Uterus (tissue), 4 donors: ENCODE results near the gene IL1R1. TPM values are rescaled to one million over a fixed set of nuclear protein-coding genes. Genes with fewer than 3 reads are reported as not detected.
A peak's percentile ranks its signal among the peaks of the same experiment; 100 is the strongest.

ENCODE experiments used
- DNase-seq, 2 donors: peaks; one replicate each; pipeline ENCODE4 v3.0.0-alpha.2; 2019 to 2020
- H3K27ac ChIP-seq, 2 donors: fragments of 200-600 bp; sonication (generic); 1 replicate in 1 of 2; 2 replicates in 1 of 2; pipeline ENCODE4 v1.5.1; 2016 to 2018
- H3K27me3 ChIP-seq, 2 donors: fragments of 200-600 bp; sonication (generic); one replicate each; pipeline ENCODE4 v1.5.1; 2018 to 2019; ENCODE audit warnings: control low read depth in 1 of 2
- H3K36me3 ChIP-seq, 2 donors: fragments of 200-600 bp; sonication (generic); one replicate each; pipeline ENCODE4 v1.5.1; 2019; ENCODE audit warnings: control low read depth in 1 of 2
- H3K4me1 ChIP-seq, 2 donors: fragments of 200-600 bp; sonication (generic); one replicate each; pipeline ENCODE4 v1.5.1; 2018 to 2019; ENCODE audit warnings: control low read depth in 1 of 2
- H3K4me3 ChIP-seq, 2 donors: fragments of 200-600 bp; sonication (generic); 1 replicate in 1 of 2; 2 replicates in 1 of 2; pipeline ENCODE4 v1.5.1; 2018 to 2019; ENCODE audit warnings: mild to moderate bottlenecking in 1 of 2
- H3K9me3 ChIP-seq, 2 donors: fragments of 200-600 bp; sonication (generic); one replicate each; pipeline ENCODE4 v1.5.1; 2019; ENCODE audit warnings: control low read depth in 1 of 2
- POLR2A ChIP-seq, 2 donors: fragments of 450-650 bp; IDR thresholded peaks; one replicate each; pipeline ENCODE4 v1.6.1; 2016; ENCODE audit warnings: antibody characterized with exemption in 2 of 2, mild to moderate bottlenecking in 1 of 2, moderate library complexity in 1 of 2
- intact Hi-C: fragments of 100-400 bp; cut with DNase I; formaldehyde crosslinking; loops from one replicate; pipeline ENCODE4 v1.15.1; 2023; ENCODE audit warnings: low total_unique reads
- total RNA-seq, 4 donors: library from RNA; depleted of rRNA in 3 of 4; stranded (reverse); fragments of >200 nt in 3 of 4; gene quantifications; one replicate each; pipeline versions ENCODE4 v1.1.0 to v1.2.4, GENCODE V29; 2014 to 2023
- TF ChIP-seq, protein P1 (sequence below), 4 experiments: fragments of 200-600 bp in 2 of 4; fragments of 450-650 bp in 2 of 4; sonication (generic) in 2 of 4; IDR thresholded peaks; one replicate each; pipeline ENCODE4 v1.5.1; 2016 to 2019; ENCODE audit warnings: antibody characterized with exemption in 4 of 4, mild to moderate bottlenecking in 2 of 4, moderate library complexity in 1 of 4
- donor health status: DM: yes; HTN: yes; CAD: no.

IL1R1 gene
- total RNA-seq, 4 donors from 2014 or later, result 43.8 to 94.9 (median 70.1) TPM

GRCh38 chr2:102159295-102159694 lies 16.7 kb downstream of the IL1R1 start:
- no peak for DNase-seq
- H3K9me3 ChIP-seq, result no peaks in the 10 kb centered on the region
- H3K27me3 ChIP-seq, result no peaks in the 10 kb centered on the region
- no peak for TF ChIP-seq POLR2A (IDR thresholded peaks at IDR 0.05)
- TF ChIP-seq, protein P1, sequence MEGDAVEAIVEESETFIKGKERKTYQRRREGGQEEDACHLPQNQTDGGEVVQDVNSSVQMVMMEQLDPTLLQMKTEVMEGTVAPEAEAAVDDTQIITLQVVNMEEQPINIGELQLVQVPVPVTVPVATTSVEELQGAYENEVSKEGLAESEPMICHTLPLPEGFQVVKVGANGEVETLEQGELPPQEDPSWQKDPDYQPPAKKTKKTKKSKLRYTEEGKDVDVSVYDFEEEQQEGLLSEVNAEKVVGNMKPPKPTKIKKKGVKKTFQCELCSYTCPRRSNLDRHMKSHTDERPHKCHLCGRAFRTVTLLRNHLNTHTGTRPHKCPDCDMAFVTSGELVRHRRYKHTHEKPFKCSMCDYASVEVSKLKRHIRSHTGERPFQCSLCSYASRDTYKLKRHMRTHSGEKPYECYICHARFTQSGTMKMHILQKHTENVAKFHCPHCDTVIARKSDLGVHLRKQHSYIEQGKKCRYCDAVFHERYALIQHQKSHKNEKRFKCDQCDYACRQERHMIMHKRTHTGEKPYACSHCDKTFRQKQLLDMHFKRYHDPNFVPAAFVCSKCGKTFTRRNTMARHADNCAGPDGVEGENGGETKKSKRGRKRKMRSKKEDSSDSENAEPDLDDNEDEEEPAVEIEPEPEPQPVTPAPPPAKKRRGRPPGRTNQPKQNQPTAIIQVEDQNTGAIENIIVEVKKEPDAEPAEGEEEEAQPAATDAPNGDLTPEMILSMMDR (IDR thresholded peaks at IDR 0.05), result no peak
- no peak overlapping the region for H3K27ac ChIP-seq
- H3K36me3 ChIP-seq, result no peaks in the 10 kb centered on the region
- intact Hi-C loops, result no loop called here
- H3K4me3 ChIP-seq, result no peak overlapping the region
- no peaks in the 10 kb centered on the region for H3K4me1 ChIP-seq

GRCh38 chr2:102166189-102166845 lies 23.8 kb downstream of the IL1R1 start:
- H3K4me1 ChIP-seq, result peaks cover 0 to 4% of the 10 kb centered on the region in 2 donors
- TF ChIP-seq, protein P1 (IDR thresholded peaks at IDR 0.05), result peak; percentile 64 to 79 (median 68)
- TF ChIP-seq POLR2A (IDR thresholded peaks at IDR 0.05), result no peak
- no peaks in the 10 kb centered on the region for H3K36me3 ChIP-seq
- no peak overlapping the region for H3K4me3 ChIP-seq
- intact Hi-C loops, result no loop called here
- peak overlapping the region in 1 of 2 donors; percentile 39 for H3K27ac ChIP-seq
- H3K9me3 ChIP-seq, result no peaks in the 10 kb centered on the region
- DNase-seq, result peak in 1 of 2 donors; percentile 52
- H3K27me3 ChIP-seq, result no peaks in the 10 kb centered on the region

GRCh38 chr2:102168026-102168771 lies 25.7 kb downstream of the IL1R1 start:
- no peak for DNase-seq
- Histone ChIP-seq H3K4me1 (peaks cover 0 to 4% of the 10 kb centered on the region in 2 donors), H3K27ac (no peak overlapping the region), H3K4me3 (no peak overlapping the region), H3K27me3 (no peaks in the 10 kb centered on the region), H3K9me3 (no peaks in the 10 kb centered on the region), H3K36me3 (no peaks in the 10 kb centered on the region)
- TF ChIP-seq, protein P1 (IDR thresholded peaks at IDR 0.05), result no peak
- TF ChIP-seq POLR2A (IDR thresholded peaks at IDR 0.05), result no peak
- intact Hi-C loops, result no loop called here

DNA sequence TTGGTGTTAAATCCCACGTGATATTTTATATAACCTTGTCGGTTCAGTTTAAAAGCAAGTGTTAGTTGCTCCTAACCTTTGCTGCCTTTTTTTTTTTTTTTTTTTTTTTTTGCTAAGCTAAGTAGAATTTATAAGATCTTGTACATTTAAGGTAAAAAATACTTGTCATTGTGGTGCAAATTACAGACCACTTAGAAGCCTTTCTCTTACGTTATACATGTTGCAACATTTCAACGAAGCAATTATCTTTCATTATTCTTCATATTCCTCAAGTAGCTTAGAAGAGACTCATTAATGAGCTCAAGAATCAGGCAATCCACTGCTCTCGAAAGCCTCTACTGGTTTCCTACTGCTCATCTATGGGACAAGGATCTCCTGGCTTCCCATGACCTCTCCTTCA lies 29.4 kb downstream of the IL1R1 start:
- no peak for DNase-seq
- Histone ChIP-seq H3K4me3 (no peak overlapping the region), H3K27ac (no peak overlapping the region), H3K36me3 (no peaks in the 10 kb centered on the region), H3K27me3 (no peaks in the 10 kb centered on the region), H3K9me3 (no peaks in the 10 kb centered on the region), H3K4me1 (no peaks in the 10 kb centered on the region)
- TF ChIP-seq POLR2A (IDR thresholded peaks at IDR 0.05), result no peak
- TF ChIP-seq, protein P1 (IDR thresholded peaks at IDR 0.05), result no peak
- intact Hi-C loops, result no loop called here

GRCh38 chr2:102172745-102173144 lies 30.2 kb downstream of the IL1R1 start:
- intact Hi-C loops, result no loop called here
- no peaks in the 10 kb centered on the region for H3K4me1 ChIP-seq
- H3K9me3 ChIP-seq, result no peaks in the 10 kb centered on the region
- H3K27me3 ChIP-seq, result no peaks in the 10 kb centered on the region
- no peak overlapping the region for H3K27ac ChIP-seq
- no peak for DNase-seq
- no peak overlapping the region for H3K4me3 ChIP-seq
- TF ChIP-seq, protein P1 (IDR thresholded peaks at IDR 0.05), result no peak
- TF ChIP-seq POLR2A (IDR thresholded peaks at IDR 0.05), result no peak
- H3K36me3 ChIP-seq, result no peaks in the 10 kb centered on the region
